Esophagus muscularis mucosa (tissue), 4 donors: ENCODE data around the gene NAV2. TPM values are rescaled to one million over a fixed set of nuclear protein-coding genes. Genes with fewer than 3 reads are reported as not detected.

Experiments
- DNase-seq: peaks from one replicate; pipeline ENCODE4 v3.0.0-alpha.2; 2017; ENCODE audit errors: extremely low spot score
- H3K27ac ChIP-seq, 4 donors: fragments of 200-600 bp; sonication (generic); replicated peaks in 1 of 4; 1 replicate in 3 of 4; 2 replicates in 1 of 4; pipeline ENCODE4 v1.5.1; 2016 to 2019; ENCODE audit warnings: mild to moderate bottlenecking in 1 of 4
- H3K27me3 ChIP-seq, 4 donors: fragments of 200-600 bp; sonication (generic); one replicate each; pipeline versions ENCODE4 v1.5.1 to v1.6.0; 2016 to 2019
- H3K36me3 ChIP-seq, 4 donors: fragments of 200-600 bp; sonication (generic); one replicate each; pipeline ENCODE4 v1.5.1; 2016 to 2019
- H3K4me1 ChIP-seq, 4 donors: fragments of 200-600 bp; sonication (generic); one replicate each; pipeline ENCODE4 v1.5.1; 2016 to 2019
- H3K4me3 ChIP-seq, 4 donors: fragments of 200-600 bp; sonication (generic); 1 replicate in 2 of 4; 2 replicates in 2 of 4; pipeline ENCODE4 v1.5.1; 2016 to 2019; ENCODE audit warnings: mild to moderate bottlenecking in 4 of 4, moderate library complexity in 1 of 4
- H3K9me3 ChIP-seq, 4 donors: fragments of 200-600 bp; sonication (generic); 1 replicate in 3 of 4; 2 replicates in 1 of 4; pipeline ENCODE4 v1.5.1; 2016 to 2019
- CTCF ChIP-seq, 3 experiments: fragments of 200-600 bp in 2 of 3; fragments of 450-650 bp in 1 of 3; sonication (generic) in 2 of 3; IDR thresholded peaks; one replicate each; pipeline ENCODE4 v1.5.1; 2017 to 2019; ENCODE audit warnings: antibody characterized with exemption in 3 of 3, mild to moderate bottlenecking in 2 of 3, moderate library complexity in 1 of 3
- EP300 ChIP-seq: sonication (generic); formaldehyde crosslinking; IDR thresholded peaks from one replicate; pipeline ENCODE4 v1.6.1; 2017; ENCODE audit warnings: antibody characterized with exemption
- POLR2A ChIP-seq: fragments of 450-650 bp; IDR thresholded peaks from one replicate; pipeline ENCODE4 v1.6.1; 2017; ENCODE audit warnings: antibody characterized with exemption, moderate library complexity, mild to moderate bottlenecking, low read depth
- POLR2AphosphoS5 ChIP-seq, 2 donors: sonication (generic); formaldehyde crosslinking; IDR thresholded peaks; one replicate each; pipeline ENCODE4 v1.6.1; 2017; ENCODE audit warnings: antibody characterized with exemption in 2 of 2
- WGBS: methylation state at CpG from one replicate; pipeline ENCODE4 v1.1.5; 2018; 5-methylcytosine and 5-hydroxymethylcytosine counted together
- intact Hi-C: fragments of 100-400 bp; cut with DNase I; formaldehyde crosslinking; loops from one replicate; pipeline ENCODE4 v1.15.1; 2023
- total RNA-seq, 4 donors: library from RNA; depleted of rRNA; stranded (reverse); fragments of >200 nt; gene quantifications; one replicate each; pipeline versions ENCODE4 v1.1.0 to v1.2.1, GENCODE V29; 2016

The NAV2 gene
- total RNA-seq, 4 donors from 2014 or later = 21.9 to 57.0 (median 37.5) TPM

GRCh38 chr11:19686234-19686633 lies 26.4 kb upstream of the NAV2 start:
- no peak for DNase-seq
- Histone ChIP-seq H3K4me1 (peaks cover 30 to 47% (median 42%) of the 10 kb centered on the region in 4 donors), H3K27me3 (no peaks in the 10 kb centered on the region), H3K36me3 (no peaks in the 10 kb centered on the region), H3K9me3 (no peaks in the 10 kb centered on the region), H3K4me3 (no peak overlapping the region), H3K27ac (no peak overlapping the region)
- TF ChIP-seq POLR2AphosphoS5 (IDR thresholded peaks at IDR 0.05) (no peak), CTCF (IDR thresholded peaks at IDR 0.05) (no peak)
- 92% methylated on average over 1 of the region's 1 CpG for WGBS
- intact Hi-C loops = no loop called here

GRCh38 chr11:19687392-19687791 lies 25.2 kb upstream of the NAV2 start:
- no peak for DNase-seq
- intact Hi-C loops = no loop called here
- no peaks in the 10 kb centered on the region for H3K9me3 ChIP-seq
- 100% methylated on average over 1 of the region's 1 CpG for WGBS
- H3K27ac ChIP-seq = no peak overlapping the region
- peaks cover 24 to 41% (median 35%) of the 10 kb centered on the region in 4 donors for H3K4me1 ChIP-seq
- no peak overlapping the region for H3K4me3 ChIP-seq
- H3K36me3 ChIP-seq = no peaks in the 10 kb centered on the region
- TF ChIP-seq CTCF (IDR thresholded peaks at IDR 0.05) = no peak
- TF ChIP-seq POLR2A = no peak
- no peak for TF ChIP-seq EP300
- TF ChIP-seq POLR2AphosphoS5 (IDR thresholded peaks at IDR 0.05) = no peak
- no peaks in the 10 kb centered on the region for H3K27me3 ChIP-seq

- TF ChIP-seq POLR2A (no peak), POLR2AphosphoS5 (IDR thresholded peaks at IDR 0.05) (no peak), CTCF (IDR thresholded peaks at IDR 0.05) (no peak), EP300 (no peak)
- no peaks in the 10 kb centered on the region for H3K36me3 ChIP-seq
- WGBS = 92% methylated on average over 8 of the region's 8 CpGs
- no peak for DNase-seq
- H3K4me3 ChIP-seq = no peak overlapping the region
- intact Hi-C loops = no loop called here
- H3K27ac ChIP-seq = no peak overlapping the region
- H3K4me1 ChIP-seq = peaks cover 4 to 23% (median 17%) of the 10 kb centered on the region in 4 donors
- no peaks in the 10 kb centered on the region for H3K9me3 ChIP-seq
- no peaks in the 10 kb centered on the region for H3K27me3 ChIP-seq
Observed at GRCh38 chr11:19689281-19690000, 23.2 kb upstream of the NAV2 start.

GRCh38 chr11:19690885-19691284 lies 21.8 kb upstream of the NAV2 start:
- H3K27me3 ChIP-seq = no peaks in the 10 kb centered on the region
- TF ChIP-seq EP300 (no peak), POLR2AphosphoS5 (IDR thresholded peaks at IDR 0.05) (peak in 1 of 2 donors; percentile 26), CTCF (IDR thresholded peaks at IDR 0.05) (no peak), POLR2A (no peak)
- H3K4me1 ChIP-seq = peaks cover 14 to 37% (median 27%) of the 10 kb centered on the region in 4 donors
- peak overlapping the region in 1 of 4 donors; percentile 18 for H3K27ac ChIP-seq
- WGBS = 74% methylated on average over 2 of the region's 2 CpGs
- no peaks in the 10 kb centered on the region for H3K9me3 ChIP-seq
- no peak overlapping the region for H3K4me3 ChIP-seq
- H3K36me3 ChIP-seq = no peaks in the 10 kb centered on the region
- intact Hi-C loops = no loop called here
- DNase-seq = no peak
